Measurements from ENCODE around the gene LCN10. TPM values are rescaled to one million over a fixed set of nuclear protein-coding genes. Genes with fewer than 3 reads are reported as not detected.
A peak's percentile ranks its signal among the peaks of the same experiment; 100 is the strongest.

LCN10 gene
- total RNA-seq, 1 donor from 2014 or later, result not detected

DNA sequence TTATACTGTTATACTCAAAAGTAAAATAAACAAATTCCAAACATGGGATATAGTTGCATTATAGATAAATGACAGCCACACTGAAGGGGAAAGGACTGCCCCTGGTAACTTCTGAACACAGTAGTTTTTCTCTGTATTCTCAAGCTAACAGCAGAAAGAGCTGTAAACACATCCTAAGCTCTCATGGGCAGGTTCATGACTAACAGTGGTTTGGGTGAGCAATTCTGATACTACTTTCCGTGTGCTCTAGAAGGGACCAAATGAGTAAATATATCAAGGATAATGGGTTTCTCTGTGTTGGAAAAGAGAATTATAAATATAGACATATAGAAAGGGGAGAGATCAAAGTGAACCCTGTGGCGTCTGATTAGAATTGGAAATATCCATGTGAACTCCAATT lies 7.8 kb upstream of the LCN10 start:
- H3K36me3 Mint-ChIP-seq (ENCODE audit: low read depth), result no peaks in the 10 kb centered on the region
- peaks cover 17% of the 10 kb centered on the region for H3K9me3 Mint-ChIP-seq (ENCODE audit: low read depth)
- TF ChIP-seq, protein P1, sequence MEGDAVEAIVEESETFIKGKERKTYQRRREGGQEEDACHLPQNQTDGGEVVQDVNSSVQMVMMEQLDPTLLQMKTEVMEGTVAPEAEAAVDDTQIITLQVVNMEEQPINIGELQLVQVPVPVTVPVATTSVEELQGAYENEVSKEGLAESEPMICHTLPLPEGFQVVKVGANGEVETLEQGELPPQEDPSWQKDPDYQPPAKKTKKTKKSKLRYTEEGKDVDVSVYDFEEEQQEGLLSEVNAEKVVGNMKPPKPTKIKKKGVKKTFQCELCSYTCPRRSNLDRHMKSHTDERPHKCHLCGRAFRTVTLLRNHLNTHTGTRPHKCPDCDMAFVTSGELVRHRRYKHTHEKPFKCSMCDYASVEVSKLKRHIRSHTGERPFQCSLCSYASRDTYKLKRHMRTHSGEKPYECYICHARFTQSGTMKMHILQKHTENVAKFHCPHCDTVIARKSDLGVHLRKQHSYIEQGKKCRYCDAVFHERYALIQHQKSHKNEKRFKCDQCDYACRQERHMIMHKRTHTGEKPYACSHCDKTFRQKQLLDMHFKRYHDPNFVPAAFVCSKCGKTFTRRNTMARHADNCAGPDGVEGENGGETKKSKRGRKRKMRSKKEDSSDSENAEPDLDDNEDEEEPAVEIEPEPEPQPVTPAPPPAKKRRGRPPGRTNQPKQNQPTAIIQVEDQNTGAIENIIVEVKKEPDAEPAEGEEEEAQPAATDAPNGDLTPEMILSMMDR (IDR thresholded peaks at IDR 0.05), result no peak
- no peak overlapping the region for H3K27ac Mint-ChIP-seq (ENCODE audit: unreplicated experiment)
- H3K4me1 Mint-ChIP-seq (ENCODE audit: low read depth), result no peaks in the 10 kb centered on the region
- DNase-seq (ENCODE audit: low spot score), result no peak
- peaks cover 13% of the 10 kb centered on the region for H3K27me3 Mint-ChIP-seq (ENCODE audit: low read depth)
- no peak overlapping the region for H3K4me3 Mint-ChIP-seq (ENCODE audit: unreplicated experiment)

DNA sequence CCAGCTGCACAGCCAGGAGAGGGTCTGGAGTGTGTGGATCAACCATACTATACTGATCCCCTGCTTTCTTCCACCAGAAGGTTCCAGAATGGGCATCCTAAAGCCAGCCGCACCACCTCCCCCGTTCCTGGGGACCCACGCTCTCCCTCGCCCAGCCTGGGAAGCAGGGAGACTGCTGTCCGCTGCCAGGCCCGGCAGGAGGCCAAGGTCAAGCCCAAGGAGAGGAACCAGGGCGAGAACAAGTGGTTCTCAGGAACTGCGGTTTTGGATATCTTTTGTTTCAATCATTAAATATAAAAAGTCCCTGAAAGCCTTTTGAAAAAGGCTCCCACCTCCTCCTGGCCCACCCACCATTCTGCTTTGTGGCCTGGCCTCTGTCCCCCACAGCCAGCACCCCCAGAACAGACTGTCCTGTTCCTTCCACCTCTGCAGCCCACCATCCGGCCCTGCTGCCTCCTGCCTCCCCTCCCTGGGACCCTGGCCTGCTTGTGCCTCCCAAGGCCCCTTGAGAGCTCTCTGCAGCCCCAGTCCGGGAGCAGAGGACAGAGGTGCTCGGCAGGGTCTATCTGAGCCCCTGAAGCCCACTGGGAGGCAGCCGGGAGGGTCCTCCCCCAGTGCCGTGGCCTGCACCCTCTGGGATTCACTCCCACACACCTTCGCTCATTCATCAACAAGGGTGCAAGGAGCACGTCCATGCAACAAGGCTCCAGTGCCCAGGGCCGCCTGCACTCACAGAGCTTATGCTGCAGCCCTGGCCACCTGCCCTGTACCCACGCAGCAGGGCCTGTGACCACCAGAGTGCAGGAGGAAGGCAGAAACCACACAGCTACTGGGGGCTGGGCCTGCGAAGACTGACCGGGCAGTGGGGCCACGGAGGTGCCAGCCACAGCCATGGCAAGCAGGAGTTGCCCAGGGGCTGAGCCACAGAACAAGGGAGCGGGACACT lies 6.2 kb upstream of the LCN10 start:
- Mint-ChIP-seq H3K4me1 (ENCODE audit: low read depth) (no peaks in the 10 kb centered on the region), H3K36me3 (ENCODE audit: low read depth) (no peaks in the 10 kb centered on the region), H3K27ac (ENCODE audit: unreplicated experiment) (no peak overlapping the region), H3K4me3 (ENCODE audit: unreplicated experiment) (no peak overlapping the region), H3K27me3 (ENCODE audit: low read depth) (peaks cover 13% of the 10 kb centered on the region), H3K9me3 (ENCODE audit: low read depth) (peaks cover 15% of the 10 kb centered on the region)
- no peak for DNase-seq (ENCODE audit: low spot score)
- TF ChIP-seq, protein P1 (IDR thresholded peaks at IDR 0.05), result no peak

DNA sequence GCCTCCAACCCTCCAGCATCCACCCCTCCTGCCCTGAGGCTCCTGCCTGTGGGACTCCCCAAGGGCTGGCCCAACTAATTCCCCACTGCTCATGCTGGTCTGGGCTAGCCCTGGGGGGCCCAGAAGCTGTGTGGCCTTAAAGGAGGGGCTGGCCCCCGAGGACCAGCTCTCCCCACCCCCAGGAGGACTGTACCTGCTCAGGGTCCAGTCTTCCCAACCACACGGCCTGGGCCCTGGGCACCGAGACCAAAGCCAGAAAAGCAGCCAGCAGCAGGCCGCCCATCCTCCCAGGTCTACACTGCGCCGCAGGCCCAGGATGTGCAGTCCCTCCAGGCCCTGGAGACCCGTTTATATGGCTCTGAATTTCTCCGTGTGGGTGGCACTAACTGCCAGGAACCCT lies 5.5 kb upstream of the LCN10 start, which contains the start of gene LCN6:
Gene LCN6 (minus strand): TSS at position 325 of the 400 bp plus-strand sequence. CDS start 42 bp downstream, at position 283.
- TF ChIP-seq, protein P1 (IDR thresholded peaks at IDR 0.05), result no peak
- Mint-ChIP-seq H3K4me3 (ENCODE audit: unreplicated experiment) (no peak within 1 kb of the TSS), H3K9me3 (ENCODE audit: low read depth) (peaks cover 15% of the 10 kb centered on the region), H3K27me3 (ENCODE audit: low read depth) (peaks cover 13% of the 10 kb centered on the region), H3K27ac (ENCODE audit: unreplicated experiment) (no peak within 1 kb of the TSS), H3K36me3 (ENCODE audit: low read depth) (no peaks in the 10 kb centered on the region), H3K4me1 (ENCODE audit: low read depth) (no peaks in the 10 kb centered on the region)
- no peak for DNase-seq (ENCODE audit: low spot score)

GRCh38 chr9:136747161-136748060 lies 4.7 kb upstream of the LCN10 start:
- peaks cover 12% of the 10 kb centered on the region for H3K27me3 Mint-ChIP-seq (ENCODE audit: low read depth)
- TF ChIP-seq, protein P1 (IDR thresholded peaks at IDR 0.05), result no peak
- H3K36me3 Mint-ChIP-seq (ENCODE audit: low read depth), result no peaks in the 10 kb centered on the region
- H3K4me1 Mint-ChIP-seq (ENCODE audit: low read depth), result no peaks in the 10 kb centered on the region
- no peak overlapping the region for H3K27ac Mint-ChIP-seq (ENCODE audit: unreplicated experiment)
- peaks cover 10% of the 10 kb centered on the region for H3K9me3 Mint-ChIP-seq (ENCODE audit: low read depth)
- no peak overlapping the region for H3K4me3 Mint-ChIP-seq (ENCODE audit: unreplicated experiment)
- DNase-seq (ENCODE audit: low spot score), result peak; percentile 80

GRCh38 chr9:136746621-136747020 lies 3.9 kb upstream of the LCN10 start:
- Mint-ChIP-seq H3K27ac (ENCODE audit: unreplicated experiment) (no peak overlapping the region), H3K27me3 (ENCODE audit: low read depth) (peaks cover 4% of the 10 kb centered on the region), H3K4me3 (ENCODE audit: unreplicated experiment) (no peak overlapping the region), H3K9me3 (ENCODE audit: low read depth) (peaks cover 2% of the 10 kb centered on the region), H3K36me3 (ENCODE audit: low read depth) (no peaks in the 10 kb centered on the region), H3K4me1 (ENCODE audit: low read depth) (no peaks in the 10 kb centered on the region)
- TF ChIP-seq, protein P1 (IDR thresholded peaks at IDR 0.05), result no peak
- DNase-seq (ENCODE audit: low spot score), result peak; percentile 89

Measured in chondrocyte (in vitro differentiated cells).